Measurements from ENCODE around the gene ERC2.
A peak's percentile ranks its signal among the peaks of the same experiment; 100 is the strongest.
"Not testable (repeated sequence)": the region's sequence is repeated elsewhere in the genome, so short reads cannot be mapped to it uniquely, and the experiment has no call there.

Gene ERC2

GRCh38 chr3:56468184-56469106 lies at the start of gene ERC2:
Gene ERC2 (minus strand): TSS chr3:56468467.
- DNase-seq = peak in 1 of 3 donors; percentile 35

- no peak for DNase-seq
Observed at GRCh38 chr3:56502738-56503137, 34.5 kb upstream of the ERC2 start.

- not testable (repeated sequence) for DNase-seq
Observed at GRCh38 chr3:56496376-56496775, 28.1 kb upstream of the ERC2 start.

GRCh38 chr3:56494679-56495322 lies 26.5 kb upstream of the ERC2 start:
- DNase-seq = peak; percentile 85 to 91 (median 87)

GRCh38 chr3:56491566-56491965 lies 23.3 kb upstream of the ERC2 start:
- no peak for DNase-seq

- DNase-seq = no peak
Observed at GRCh38 chr3:56488812-56489600, 20.7 kb upstream of the ERC2 start.

- no peak for DNase-seq
Observed at GRCh38 chr3:56484525-56485032, 16.3 kb upstream of the ERC2 start.

- no peak for DNase-seq
Observed at GRCh38 chr3:56484122-56484521, 15.9 kb upstream of the ERC2 start.

GRCh38 chr3:56477646-56478045 lies 9.4 kb upstream of the ERC2 start:
- DNase-seq = no peak

GRCh38 chr3:56476771-56477170 lies 8.5 kb upstream of the ERC2 start:
- DNase-seq = no peak

GRCh38 chr3:56471771-56472170 lies 3.5 kb upstream of the ERC2 start:
- no peak for DNase-seq

GRCh38 chr3:56469141-56469540 lies 874 bp upstream of the ERC2 start:
- DNase-seq = no peak

GRCh38 chr3:56467801-56468183 lies 475 bp downstream of the ERC2 start:
- no peak for DNase-seq

GRCh38 chr3:56467108-56467507 lies 1.2 kb downstream of the ERC2 start:
- DNase-seq = peak in 1 of 3 donors; percentile 16

- no peak for DNase-seq
Observed at GRCh38 chr3:56459719-56460118, 8.5 kb downstream of the ERC2 start.

GRCh38 chr3:56459104-56459496 lies 9.2 kb downstream of the ERC2 start:
- no peak for DNase-seq

- DNase-seq = no peak
Observed at GRCh38 chr3:56458496-56459103, 9.7 kb downstream of the ERC2 start.

GRCh38 chr3:56456117-56456516 lies 12.2 kb downstream of the ERC2 start:
- no peak for DNase-seq

GRCh38 chr3:56453011-56453410 lies 15.3 kb downstream of the ERC2 start:
- DNase-seq = no peak

GRCh38 chr3:56452085-56452484 lies 16.2 kb downstream of the ERC2 start:
- no peak for DNase-seq

GRCh38 chr3:56443372-56443771 lies 24.9 kb downstream of the ERC2 start:
- no peak for DNase-seq

- DNase-seq = no peak
Observed at GRCh38 chr3:56428667-56429066, 39.6 kb downstream of the ERC2 start.

GRCh38 chr3:56424885-56425284 lies 43.4 kb downstream of the ERC2 start:
- DNase-seq = no peak
